ENCODE data around the gene HDAC9.

HDAC9 gene

DNA sequence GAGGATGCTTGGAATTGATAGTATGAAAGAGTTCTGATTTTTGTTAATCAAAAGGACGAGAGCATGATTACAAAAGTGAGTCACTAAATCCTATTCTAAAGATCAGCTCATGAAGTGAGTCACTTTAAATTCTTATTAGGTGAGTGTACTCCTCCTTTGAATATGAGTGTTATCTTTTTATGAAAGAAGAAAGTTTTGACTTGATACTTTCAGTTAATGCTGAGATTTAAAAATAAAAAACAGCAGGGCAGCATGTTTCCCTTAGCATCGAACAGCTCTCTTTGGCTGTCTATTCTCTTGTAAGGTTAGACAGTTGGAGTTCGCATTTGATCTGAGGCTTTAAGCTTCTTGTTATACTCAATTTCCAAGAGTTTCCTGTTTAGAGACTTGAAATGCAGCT, 399.9 kb downstream of the HDAC9 start:
- WGBS: 38% methylated on average over 2 of the region's 3 CpGs
- peak; percentile 50 for DNase-seq

DNA sequence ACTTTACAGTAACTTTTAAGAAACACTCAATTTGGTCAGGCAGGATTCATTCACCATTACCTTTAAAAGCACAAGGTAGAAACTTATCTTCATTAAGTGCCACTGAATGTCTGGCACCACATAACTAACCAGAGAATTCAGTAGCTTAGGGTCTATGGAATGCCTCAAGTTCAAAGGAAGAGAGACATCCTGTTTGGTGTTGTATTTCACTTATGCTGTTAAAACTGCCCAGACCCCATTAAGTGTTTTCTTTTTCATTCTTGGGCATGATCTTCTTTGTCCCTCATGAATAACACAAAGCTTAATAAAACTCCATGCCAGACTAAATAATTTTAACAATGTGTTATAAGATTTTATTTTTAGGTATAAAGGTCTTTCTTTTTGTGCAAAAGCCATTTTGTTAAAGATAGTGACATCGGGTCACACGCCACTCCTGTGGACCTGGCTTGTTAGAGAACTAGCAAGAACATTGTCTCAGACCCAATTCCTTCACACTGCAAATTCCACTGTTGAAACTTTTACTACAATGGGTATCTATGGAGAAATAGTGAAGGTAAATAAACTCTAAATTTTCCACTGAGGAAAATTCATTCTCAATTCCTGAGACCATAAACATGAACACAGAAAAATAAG, 400.9 kb downstream of the HDAC9 start:
- Histone ChIP-seq H3K4me3 (ENCODE audit: insufficient read depth in 1 of 2, low read depth in 1 of 2, low read length in 2 of 2) (no peak overlapping the region), H3K27me3 (ENCODE audit: control insufficient read depth in 1 of 2, insufficient read depth in 1 of 2, low read length in 2 of 2) (no peaks in the 10 kb centered on the region), H2AK5ac (ENCODE audit: low read length, severe bottlenecking) (no peak overlapping the region), H3K14ac (ENCODE audit: low read length in 2 of 2) (no peak overlapping the region), H3K9me3 (ENCODE audit: control insufficient read depth, low read length) (no peaks in the 10 kb centered on the region), H2BK120ac (ENCODE audit: low read depth, low read length) (no peak overlapping the region), H3K23ac (ENCODE audit: low read length in 2 of 2) (no peak overlapping the region), H2BK15ac (ENCODE audit: low read depth, poor library complexity, severe bottlenecking) (no peak overlapping the region), H2AFZ (ENCODE audit: low read depth, low read length) (no peak overlapping the region), H3K9ac (ENCODE audit: low read length) (peak overlapping the region; percentile 82), H2BK12ac (ENCODE audit: low read length in 2 of 2) (no peak overlapping the region), H4K8ac (ENCODE audit: low read length) (no peak overlapping the region), H3K36me3 (ENCODE audit: control insufficient read depth in 1 of 2, insufficient read depth in 2 of 2, low read depth in 1 of 2, low read length in 2 of 2) (no peaks in the 10 kb centered on the region), H3K4ac (ENCODE audit: low read depth in 1 of 2, low read length in 2 of 2) (no peak overlapping the region), H3K79me1 (replicated peaks; ENCODE audit: low read length, poor library complexity, severe bottlenecking) (no peaks in the 10 kb centered on the region), H3K27ac (ENCODE audit: low read length, poor library complexity, severe bottlenecking) (no peak overlapping the region), H3K4me1 (ENCODE audit: control insufficient read depth, insufficient read depth, low read depth, low read length) (no peaks in the 10 kb centered on the region), H3K4me2 (ENCODE audit: low read length, poor library complexity, severe bottlenecking) (no peak overlapping the region), H3K18ac (ENCODE audit: low read depth in 1 of 2, low read length in 2 of 2) (no peak overlapping the region), H4K91ac (ENCODE audit: low read length) (no peak overlapping the region), H2BK5ac (ENCODE audit: low read depth, low read length, poor library complexity, severe bottlenecking) (no peak overlapping the region)
- no peak for DNase-seq
- WGBS: 95% methylated on average over 2 of the region's 2 CpGs

More for the DNA sequence above, 399.9 kb downstream of the HDAC9 start:
- H3K79me1 ChIP-seq (replicated peaks; ENCODE audit: low read length, poor library complexity, severe bottlenecking): no peaks in the 10 kb centered on the region
- no peak overlapping the region for H3K4me2 ChIP-seq (ENCODE audit: low read length, poor library complexity, severe bottlenecking)
- H3K14ac ChIP-seq (ENCODE audit: low read length in 2 of 2): no peak overlapping the region
- H2BK120ac ChIP-seq (ENCODE audit: low read depth, low read length): no peak overlapping the region
- no peaks in the 10 kb centered on the region for H3K36me3 ChIP-seq (ENCODE audit: control insufficient read depth in 1 of 2, insufficient read depth in 2 of 2, low read depth in 1 of 2, low read length in 2 of 2)
- H2BK12ac ChIP-seq (ENCODE audit: low read length in 2 of 2): no peak overlapping the region
- H3K27ac ChIP-seq (ENCODE audit: low read length, poor library complexity, severe bottlenecking): peak overlapping the region; percentile 34
- H2BK5ac ChIP-seq (ENCODE audit: low read depth, low read length, poor library complexity, severe bottlenecking): no peak overlapping the region
- H2AK5ac ChIP-seq (ENCODE audit: low read length, severe bottlenecking): no peak overlapping the region
- H3K23ac ChIP-seq (ENCODE audit: low read length in 2 of 2): no peak overlapping the region
- H3K9ac ChIP-seq (ENCODE audit: low read length): peak overlapping the region; percentile 82
- no peak overlapping the region for H2BK15ac ChIP-seq (ENCODE audit: low read depth, poor library complexity, severe bottlenecking)
- H3K4me1 ChIP-seq (ENCODE audit: control insufficient read depth, insufficient read depth, low read depth, low read length): no peaks in the 10 kb centered on the region
- H3K4ac ChIP-seq (ENCODE audit: low read depth in 1 of 2, low read length in 2 of 2): no peak overlapping the region
- no peaks in the 10 kb centered on the region for H3K27me3 ChIP-seq (ENCODE audit: control insufficient read depth in 1 of 2, insufficient read depth in 1 of 2, low read length in 2 of 2)
- no peaks in the 10 kb centered on the region for H3K9me3 ChIP-seq (ENCODE audit: control insufficient read depth, low read length)
- H2AFZ ChIP-seq (ENCODE audit: low read depth, low read length): no peak overlapping the region
- H3K4me3 ChIP-seq (ENCODE audit: insufficient read depth in 1 of 2, low read depth in 1 of 2, low read length in 2 of 2): peak overlapping the region in 1 of 2 experiments; percentile 19
- H4K8ac ChIP-seq (ENCODE audit: low read length): no peak overlapping the region
- H3K18ac ChIP-seq (ENCODE audit: low read depth in 1 of 2, low read length in 2 of 2): no peak overlapping the region
- no peak overlapping the region for H4K91ac ChIP-seq (ENCODE audit: low read length)

DNA sequence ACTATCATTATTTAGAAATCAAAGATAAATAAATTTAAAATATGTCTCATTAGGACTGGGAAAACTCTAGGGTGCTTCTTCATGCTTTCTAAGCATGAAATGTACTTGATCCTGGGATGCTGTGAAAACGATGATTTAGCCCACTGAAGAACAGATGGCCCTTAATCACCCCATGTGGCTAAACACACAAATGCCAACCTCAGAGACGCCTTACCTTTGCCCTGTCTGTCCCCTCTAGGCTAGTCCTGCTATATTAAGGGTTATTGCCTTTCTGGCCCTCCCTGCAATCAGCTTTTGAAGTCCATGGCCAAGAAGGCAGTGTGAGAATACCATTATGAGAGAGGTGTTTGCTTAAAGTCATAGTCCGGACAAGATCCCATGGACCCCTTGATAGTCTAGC, 404.7 kb downstream of the HDAC9 start:
- Histone ChIP-seq H4K91ac (ENCODE audit: low read length) (no peak overlapping the region), H2AK5ac (ENCODE audit: low read length, severe bottlenecking) (no peak overlapping the region), H3K18ac (ENCODE audit: low read depth in 1 of 2, low read length in 2 of 2) (no peak overlapping the region), H3K79me1 (replicated peaks; ENCODE audit: low read length, poor library complexity, severe bottlenecking) (no peaks in the 10 kb centered on the region), H3K9me3 (ENCODE audit: control insufficient read depth, low read length) (no peaks in the 10 kb centered on the region), H3K36me3 (ENCODE audit: control insufficient read depth in 1 of 2, insufficient read depth in 2 of 2, low read depth in 1 of 2, low read length in 2 of 2) (no peaks in the 10 kb centered on the region), H3K4me2 (ENCODE audit: low read length, poor library complexity, severe bottlenecking) (no peak overlapping the region), H3K4me1 (ENCODE audit: control insufficient read depth, insufficient read depth, low read depth, low read length) (no peaks in the 10 kb centered on the region), H3K14ac (ENCODE audit: low read length in 2 of 2) (no peak overlapping the region), H3K23ac (ENCODE audit: low read length in 2 of 2) (no peak overlapping the region), H3K9ac (ENCODE audit: low read length) (no peak overlapping the region), H3K27ac (ENCODE audit: low read length, poor library complexity, severe bottlenecking) (no peak overlapping the region), H3K4me3 (ENCODE audit: insufficient read depth in 1 of 2, low read depth in 1 of 2, low read length in 2 of 2) (no peak overlapping the region), H2BK5ac (ENCODE audit: low read depth, low read length, poor library complexity, severe bottlenecking) (no peak overlapping the region), H2BK12ac (ENCODE audit: low read length in 2 of 2) (no peak overlapping the region), H4K8ac (ENCODE audit: low read length) (no peak overlapping the region), H2BK15ac (ENCODE audit: low read depth, poor library complexity, severe bottlenecking) (no peak overlapping the region), H2AFZ (ENCODE audit: low read depth, low read length) (no peak overlapping the region), H2BK120ac (ENCODE audit: low read depth, low read length) (no peak overlapping the region), H3K27me3 (ENCODE audit: control insufficient read depth in 1 of 2, insufficient read depth in 1 of 2, low read length in 2 of 2) (no peaks in the 10 kb centered on the region), H3K4ac (ENCODE audit: low read depth in 1 of 2, low read length in 2 of 2) (no peak overlapping the region)
- whole genome bisulfite sequencing: 97% methylated on average over 3 of the region's 3 CpGs
- DNase-seq: no peak

- H3K27me3 ChIP-seq (ENCODE audit: control insufficient read depth in 1 of 2, insufficient read depth in 1 of 2, low read length in 2 of 2): no peaks in the 10 kb centered on the region
- no peak for DNase-seq
- H2BK12ac ChIP-seq (ENCODE audit: low read length in 2 of 2): no peak overlapping the region
- no peak overlapping the region for H2AFZ ChIP-seq (ENCODE audit: low read depth, low read length)
- no peak overlapping the region for H3K9ac ChIP-seq (ENCODE audit: low read length)
- no peak overlapping the region for H3K14ac ChIP-seq (ENCODE audit: low read length in 2 of 2)
- H2BK120ac ChIP-seq (ENCODE audit: low read depth, low read length): no peak overlapping the region
- H2BK5ac ChIP-seq (ENCODE audit: low read depth, low read length, poor library complexity, severe bottlenecking): no peak overlapping the region
- no peaks in the 10 kb centered on the region for H3K36me3 ChIP-seq (ENCODE audit: control insufficient read depth in 1 of 2, insufficient read depth in 2 of 2, low read depth in 1 of 2, low read length in 2 of 2)
- H3K27ac ChIP-seq (ENCODE audit: low read length, poor library complexity, severe bottlenecking): no peak overlapping the region
- H3K18ac ChIP-seq (ENCODE audit: low read depth in 1 of 2, low read length in 2 of 2): no peak overlapping the region
- no peak overlapping the region for H3K4ac ChIP-seq (ENCODE audit: low read depth in 1 of 2, low read length in 2 of 2)
- H3K4me2 ChIP-seq (ENCODE audit: low read length, poor library complexity, severe bottlenecking): no peak overlapping the region
- H3K79me1 ChIP-seq (replicated peaks; ENCODE audit: low read length, poor library complexity, severe bottlenecking): no peaks in the 10 kb centered on the region
- H3K9me3 ChIP-seq (ENCODE audit: control insufficient read depth, low read length): no peaks in the 10 kb centered on the region
- H3K23ac ChIP-seq (ENCODE audit: low read length in 2 of 2): no peak overlapping the region
- no peak overlapping the region for H4K8ac ChIP-seq (ENCODE audit: low read length)
- H2AK5ac ChIP-seq (ENCODE audit: low read length, severe bottlenecking): no peak overlapping the region
- H4K91ac ChIP-seq (ENCODE audit: low read length): no peak overlapping the region
- no peak overlapping the region for H3K4me3 ChIP-seq (ENCODE audit: insufficient read depth in 1 of 2, low read depth in 1 of 2, low read length in 2 of 2)
- H2BK15ac ChIP-seq (ENCODE audit: low read depth, poor library complexity, severe bottlenecking): no peak overlapping the region
- no peaks in the 10 kb centered on the region for H3K4me1 ChIP-seq (ENCODE audit: control insufficient read depth, insufficient read depth, low read depth, low read length)
- no CpG with 5 or more reads among the region's 1 CpG for WGBS
These were observed 405.3 kb downstream of the HDAC9 start for GRCh38 chr7:18900803-18901202.
